Tibial nerve (tissue), 3 donors: Measurements from ENCODE around the gene SNX32.

ENCODE experiments used
- CTCF ChIP-seq, 5 experiments: fragments of 200-600 bp in 3 of 5; fragments of 450-650 bp in 2 of 5; sonication (generic) in 3 of 5; IDR thresholded peaks; one replicate each; pipeline ENCODE4 v1.5.1; 2016 to 2019; ENCODE audit warnings: antibody characterized with exemption in 5 of 5, mild to moderate bottlenecking in 3 of 5, moderate library complexity in 2 of 5
- POLR2A ChIP-seq, 2 donors: fragments of 450-650 bp; IDR thresholded peaks; one replicate each; pipeline ENCODE4 v1.6.1; 2017; ENCODE audit warnings: antibody characterized with exemption in 2 of 2, mild to moderate bottlenecking in 2 of 2, moderate library complexity in 2 of 2

- TF ChIP-seq CTCF (IDR thresholded peaks at IDR 0.05), result no peak
- no peak for TF ChIP-seq POLR2A (IDR thresholded peaks at IDR 0.05)
Measured at GRCh38 chr11:65898656-65899355, 65.0 kb downstream of the SNX32 start.
